ENCODE data around the gene ZNF469.
"Not testable (repeated sequence)": the region's sequence is repeated elsewhere in the genome, so short reads cannot be mapped to it uniquely, and the experiment has no call there.

Gene ZNF469

DNA sequence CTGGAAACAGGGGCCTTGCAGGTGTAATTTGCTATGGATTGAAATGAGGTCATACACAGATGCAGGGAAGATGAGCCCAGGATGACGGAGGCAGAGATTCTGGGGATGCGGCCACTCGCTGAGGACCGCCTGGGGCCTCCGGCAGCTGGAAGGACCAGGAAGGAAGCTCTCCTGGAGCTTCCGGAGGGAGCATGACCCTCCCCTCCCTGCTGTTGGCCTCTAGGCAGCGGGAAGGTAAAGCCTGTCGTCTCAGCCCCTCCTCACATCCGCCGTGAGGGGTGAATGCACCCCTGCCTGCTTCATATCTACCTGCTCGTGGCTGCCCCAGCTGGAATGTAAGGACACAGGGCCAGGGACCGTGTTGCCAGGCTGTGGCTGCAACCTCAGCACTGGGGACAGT is 29.1 kb upstream of the ZNF469 start:
- Histone ChIP-seq H3K9ac (ENCODE audit: low read depth in 1 of 2, low read length in 2 of 2) (no peak overlapping the region), H3K4me3 (ENCODE audit: low read length in 2 of 2) (no peak overlapping the region), H3K36me3 (ENCODE audit: control insufficient read depth in 2 of 2, insufficient read depth in 2 of 2, low read length in 2 of 2) (no peaks in the 10 kb centered on the region), H3K9me3 (ENCODE audit: control insufficient read depth in 2 of 2, low read length in 2 of 2) (no peaks in the 10 kb centered on the region), H3K27ac (ENCODE audit: low read depth in 2 of 2, low read length in 2 of 2) (no peak overlapping the region), H3K27me3 (ENCODE audit: control insufficient read depth in 2 of 2, insufficient read depth in 2 of 2, low read length in 2 of 2) (no peaks in the 10 kb centered on the region), H3K4me1 (ENCODE audit: control insufficient read depth in 2 of 2, insufficient read depth in 2 of 2, low read length in 2 of 2) (no peaks in the 10 kb centered on the region)

DNA sequence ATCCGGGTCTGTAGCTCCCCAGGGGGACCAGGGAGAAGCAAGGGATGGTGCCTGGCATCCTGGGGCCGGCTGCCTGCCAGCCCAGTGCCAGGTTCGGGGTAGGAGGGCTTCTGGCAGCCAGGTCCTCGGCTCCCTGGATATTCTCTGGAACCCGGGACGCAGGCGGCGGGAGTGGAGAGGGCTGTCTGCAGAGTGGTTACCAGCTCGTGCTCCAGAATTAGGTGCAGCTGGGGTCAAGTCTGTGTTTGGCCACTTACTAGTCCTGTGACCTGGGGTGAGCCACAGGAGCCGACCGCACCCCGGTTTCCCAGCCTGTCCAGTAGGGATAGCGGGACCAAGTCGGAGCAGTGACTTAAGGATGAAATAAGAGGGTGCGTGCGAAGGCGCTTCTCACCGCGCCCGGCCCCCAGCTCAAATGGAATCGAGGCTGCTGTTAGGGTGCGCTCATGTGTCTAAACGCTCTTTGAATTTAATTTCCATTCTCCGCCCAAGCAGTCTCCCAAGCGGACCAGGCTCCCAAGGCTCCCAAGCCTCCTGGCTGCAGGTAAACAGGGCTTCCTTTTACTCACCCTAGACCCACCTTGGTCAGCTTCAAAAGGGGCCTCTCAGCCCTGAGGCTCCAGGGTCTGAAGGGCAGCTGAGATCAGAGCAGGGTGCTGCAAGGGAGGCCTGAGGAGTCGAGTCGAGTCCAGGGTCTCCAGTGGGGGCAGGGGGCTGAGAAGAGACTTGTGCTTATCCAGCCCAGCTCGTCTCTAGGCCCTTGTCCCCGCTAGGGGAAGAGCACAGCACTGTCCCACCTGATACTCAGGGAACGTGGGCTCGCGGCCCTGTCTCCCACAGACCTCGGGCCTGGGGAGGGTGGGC is 28.3 kb upstream of the ZNF469 start:
- Histone ChIP-seq H3K9ac (ENCODE audit: low read depth in 1 of 2, low read length in 2 of 2) (no peak overlapping the region), H3K36me3 (ENCODE audit: control insufficient read depth in 2 of 2, insufficient read depth in 2 of 2, low read length in 2 of 2) (no peaks in the 10 kb centered on the region), H3K27me3 (ENCODE audit: control insufficient read depth in 2 of 2, insufficient read depth in 2 of 2, low read length in 2 of 2) (no peaks in the 10 kb centered on the region), H3K4me3 (ENCODE audit: low read length in 2 of 2) (no peak overlapping the region), H3K27ac (ENCODE audit: low read depth in 2 of 2, low read length in 2 of 2) (no peak overlapping the region), H3K4me1 (ENCODE audit: control insufficient read depth in 2 of 2, insufficient read depth in 2 of 2, low read length in 2 of 2) (no peaks in the 10 kb centered on the region), H3K9me3 (ENCODE audit: control insufficient read depth in 2 of 2, low read length in 2 of 2) (no peaks in the 10 kb centered on the region)

GRCh38 chr16:88355093-88355388 is 27.7 kb upstream of the ZNF469 start:
- Histone ChIP-seq H3K4me3 (ENCODE audit: low read length in 2 of 2) (no peak overlapping the region), H3K9ac (ENCODE audit: low read depth in 1 of 2, low read length in 2 of 2) (no peak overlapping the region), H3K9me3 (ENCODE audit: control insufficient read depth in 2 of 2, low read length in 2 of 2) (no peaks in the 10 kb centered on the region), H3K4me1 (ENCODE audit: control insufficient read depth in 2 of 2, insufficient read depth in 2 of 2, low read length in 2 of 2) (no peaks in the 10 kb centered on the region), H3K27me3 (ENCODE audit: control insufficient read depth in 2 of 2, insufficient read depth in 2 of 2, low read length in 2 of 2) (no peaks in the 10 kb centered on the region), H3K36me3 (ENCODE audit: control insufficient read depth in 2 of 2, insufficient read depth in 2 of 2, low read length in 2 of 2) (no peaks in the 10 kb centered on the region), H3K27ac (ENCODE audit: low read depth in 2 of 2, low read length in 2 of 2) (no peak overlapping the region)

GRCh38 chr16:88355389-88356123 is 27.2 kb upstream of the ZNF469 start:
- no peak overlapping the region for H3K4me3 ChIP-seq (ENCODE audit: low read length in 2 of 2)
- no peak overlapping the region for H3K9ac ChIP-seq (ENCODE audit: low read depth in 1 of 2, low read length in 2 of 2)
- H3K4me1 ChIP-seq (ENCODE audit: control insufficient read depth in 2 of 2, insufficient read depth in 2 of 2, low read length in 2 of 2) = no peaks in the 10 kb centered on the region
- no peaks in the 10 kb centered on the region for H3K36me3 ChIP-seq (ENCODE audit: control insufficient read depth in 2 of 2, insufficient read depth in 2 of 2, low read length in 2 of 2)
- H3K9me3 ChIP-seq (ENCODE audit: control insufficient read depth in 2 of 2, low read length in 2 of 2) = no peaks in the 10 kb centered on the region
- no peaks in the 10 kb centered on the region for H3K27me3 ChIP-seq (ENCODE audit: control insufficient read depth in 2 of 2, insufficient read depth in 2 of 2, low read length in 2 of 2)
- H3K27ac ChIP-seq (ENCODE audit: low read depth in 2 of 2, low read length in 2 of 2) = no peak overlapping the region

GRCh38 chr16:88356124-88356726 is 26.5 kb upstream of the ZNF469 start:
- H3K9ac ChIP-seq (ENCODE audit: low read depth in 1 of 2, low read length in 2 of 2) = no peak overlapping the region
- no peak overlapping the region for H3K27ac ChIP-seq (ENCODE audit: low read depth in 2 of 2, low read length in 2 of 2)
- no peaks in the 10 kb centered on the region for H3K36me3 ChIP-seq (ENCODE audit: control insufficient read depth in 2 of 2, insufficient read depth in 2 of 2, low read length in 2 of 2)
- no peaks in the 10 kb centered on the region for H3K4me1 ChIP-seq (ENCODE audit: control insufficient read depth in 2 of 2, insufficient read depth in 2 of 2, low read length in 2 of 2)
- H3K9me3 ChIP-seq (ENCODE audit: control insufficient read depth in 2 of 2, low read length in 2 of 2) = no peaks in the 10 kb centered on the region
- H3K4me3 ChIP-seq (ENCODE audit: low read length in 2 of 2) = no peak overlapping the region
- no peaks in the 10 kb centered on the region for H3K27me3 ChIP-seq (ENCODE audit: control insufficient read depth in 2 of 2, insufficient read depth in 2 of 2, low read length in 2 of 2)

DNA sequence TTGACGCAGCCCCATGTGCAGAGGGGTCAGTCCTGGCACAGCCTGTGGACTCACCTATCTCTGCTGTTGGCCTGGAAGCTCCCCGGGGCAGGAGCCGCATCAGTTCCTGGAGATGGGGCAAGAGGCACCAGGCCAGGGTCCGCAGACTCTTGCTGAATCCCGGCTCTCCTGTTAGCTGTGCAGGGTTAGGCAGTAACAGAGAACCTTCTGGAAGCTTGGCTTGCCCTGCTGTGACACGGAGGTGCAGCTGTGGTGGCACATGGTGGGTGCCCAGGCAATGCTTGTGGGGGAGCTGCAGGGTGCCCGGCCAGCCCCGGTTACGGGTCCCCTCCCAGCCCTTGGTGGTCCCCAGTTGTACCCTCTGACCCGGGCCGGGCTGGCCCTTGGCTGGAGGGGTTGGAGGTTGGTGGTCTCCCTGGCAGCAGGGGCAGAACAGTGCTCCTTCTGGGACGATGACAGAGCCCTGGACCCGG is 26.0 kb upstream of the ZNF469 start:
- Histone ChIP-seq H3K27me3 (ENCODE audit: control insufficient read depth in 2 of 2, insufficient read depth in 2 of 2, low read length in 2 of 2) (no peaks in the 10 kb centered on the region), H3K9me3 (ENCODE audit: control insufficient read depth in 2 of 2, low read length in 2 of 2) (no peaks in the 10 kb centered on the region), H3K4me1 (ENCODE audit: control insufficient read depth in 2 of 2, insufficient read depth in 2 of 2, low read length in 2 of 2) (no peaks in the 10 kb centered on the region), H3K9ac (ENCODE audit: low read depth in 1 of 2, low read length in 2 of 2) (no peak overlapping the region), H3K27ac (ENCODE audit: low read depth in 2 of 2, low read length in 2 of 2) (no peak overlapping the region), H3K4me3 (ENCODE audit: low read length in 2 of 2) (no peak overlapping the region), H3K36me3 (ENCODE audit: control insufficient read depth in 2 of 2, insufficient read depth in 2 of 2, low read length in 2 of 2) (no peaks in the 10 kb centered on the region)

GRCh38 chr16:88357317-88358022 is 25.3 kb upstream of the ZNF469 start:
- Histone ChIP-seq H3K27ac (ENCODE audit: low read depth in 2 of 2, low read length in 2 of 2) (no peak overlapping the region), H3K9me3 (ENCODE audit: control insufficient read depth in 2 of 2, low read length in 2 of 2) (no peaks in the 10 kb centered on the region), H3K36me3 (ENCODE audit: control insufficient read depth in 2 of 2, insufficient read depth in 2 of 2, low read length in 2 of 2) (no peaks in the 10 kb centered on the region), H3K27me3 (ENCODE audit: control insufficient read depth in 2 of 2, insufficient read depth in 2 of 2, low read length in 2 of 2) (no peaks in the 10 kb centered on the region), H3K4me3 (ENCODE audit: low read length in 2 of 2) (no peak overlapping the region), H3K9ac (ENCODE audit: low read depth in 1 of 2, low read length in 2 of 2) (no peak overlapping the region), H3K4me1 (ENCODE audit: control insufficient read depth in 2 of 2, insufficient read depth in 2 of 2, low read length in 2 of 2) (no peaks in the 10 kb centered on the region)

DNA sequence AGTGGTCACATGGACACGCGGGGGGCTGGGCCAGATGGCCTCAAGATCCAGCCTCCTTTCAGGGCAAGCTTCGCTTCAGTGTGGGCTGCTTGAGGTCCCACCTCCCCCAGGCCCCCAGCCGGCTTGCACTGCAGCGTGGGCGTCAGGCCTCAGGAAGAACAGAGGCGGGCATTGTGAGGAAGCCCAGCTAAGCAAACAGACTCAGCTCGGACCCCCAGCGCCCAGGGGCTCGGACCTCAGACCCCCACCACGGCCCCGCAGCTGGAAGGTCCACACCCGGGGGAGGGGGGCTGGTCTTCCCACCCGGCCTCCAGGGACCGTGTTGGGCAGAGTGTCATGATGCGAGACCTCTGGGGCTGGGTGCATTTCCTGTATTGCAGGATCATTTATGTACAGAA is 24.7 kb upstream of the ZNF469 start:
- Histone ChIP-seq H3K4me3 (ENCODE audit: low read length in 2 of 2) (no peak overlapping the region), H3K9me3 (ENCODE audit: control insufficient read depth in 2 of 2, low read length in 2 of 2) (no peaks in the 10 kb centered on the region), H3K27ac (ENCODE audit: low read depth in 2 of 2, low read length in 2 of 2) (no peak overlapping the region), H3K9ac (ENCODE audit: low read depth in 1 of 2, low read length in 2 of 2) (no peak overlapping the region), H3K27me3 (ENCODE audit: control insufficient read depth in 2 of 2, insufficient read depth in 2 of 2, low read length in 2 of 2) (no peaks in the 10 kb centered on the region), H3K36me3 (ENCODE audit: control insufficient read depth in 2 of 2, insufficient read depth in 2 of 2, low read length in 2 of 2) (no peaks in the 10 kb centered on the region), H3K4me1 (ENCODE audit: control insufficient read depth in 2 of 2, insufficient read depth in 2 of 2, low read length in 2 of 2) (no peaks in the 10 kb centered on the region)

DNA sequence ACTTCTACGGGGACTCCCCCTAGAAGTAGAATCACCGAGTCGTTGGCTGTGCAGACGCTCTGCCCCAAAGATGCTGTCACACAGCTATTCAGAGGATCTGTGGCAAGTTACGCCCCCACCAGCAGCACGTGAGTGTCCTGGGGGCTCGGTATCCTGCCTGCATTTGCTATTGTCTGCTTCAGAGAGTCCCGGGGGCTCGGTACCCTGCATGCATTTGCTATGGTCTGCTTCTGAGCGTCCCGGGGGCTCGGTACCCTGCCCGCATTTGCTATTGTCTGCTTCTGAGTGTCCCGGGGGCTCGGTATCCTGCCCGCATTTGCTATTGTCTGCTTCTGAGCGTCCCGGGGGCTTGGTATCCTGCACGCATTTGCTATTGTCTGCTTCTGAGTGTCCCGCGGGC is 23.8 kb upstream of the ZNF469 start:
- Histone ChIP-seq H3K4me1 (ENCODE audit: control insufficient read depth in 2 of 2, insufficient read depth in 2 of 2, low read length in 2 of 2) (no peaks in the 10 kb centered on the region), H3K9ac (ENCODE audit: low read depth in 1 of 2, low read length in 2 of 2) (no peak overlapping the region), H3K9me3 (ENCODE audit: control insufficient read depth in 2 of 2, low read length in 2 of 2) (no peaks in the 10 kb centered on the region), H3K36me3 (ENCODE audit: control insufficient read depth in 2 of 2, insufficient read depth in 2 of 2, low read length in 2 of 2) (no peaks in the 10 kb centered on the region), H3K27ac (ENCODE audit: low read depth in 2 of 2, low read length in 2 of 2) (no peak overlapping the region), H3K27me3 (ENCODE audit: control insufficient read depth in 2 of 2, insufficient read depth in 2 of 2, low read length in 2 of 2) (no peaks in the 10 kb centered on the region), H3K4me3 (ENCODE audit: low read length in 2 of 2) (no peak overlapping the region)

DNA sequence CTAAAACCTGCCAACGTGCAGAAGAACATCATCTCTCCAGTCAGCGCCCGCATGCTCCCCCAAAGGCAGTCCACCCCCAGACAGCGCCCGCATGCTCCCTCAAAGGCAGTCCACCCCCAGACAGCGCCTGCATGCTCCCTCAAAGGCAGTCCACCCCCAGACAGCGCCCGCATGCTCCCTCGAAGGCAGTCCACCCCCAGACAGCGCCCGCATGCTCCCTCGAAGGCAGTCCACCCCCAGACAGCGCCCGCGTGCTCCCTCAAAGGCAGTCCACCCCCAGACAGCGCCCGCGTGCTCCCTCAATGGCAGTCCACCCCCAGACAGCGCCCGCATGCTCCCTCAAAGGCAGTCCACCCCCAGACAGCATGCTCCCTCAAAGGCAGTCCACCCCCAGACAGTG is 22.4 kb upstream of the ZNF469 start:
- not testable (repeated sequence) for H3K27me3 ChIP-seq (ENCODE audit: control insufficient read depth in 2 of 2, insufficient read depth in 2 of 2, low read length in 2 of 2); H3K9me3 ChIP-seq (ENCODE audit: control insufficient read depth in 2 of 2, low read length in 2 of 2); H3K4me3 ChIP-seq (ENCODE audit: low read length in 2 of 2); H3K9ac ChIP-seq (ENCODE audit: low read depth in 1 of 2, low read length in 2 of 2); H3K36me3 ChIP-seq (ENCODE audit: control insufficient read depth in 2 of 2, insufficient read depth in 2 of 2, low read length in 2 of 2); H3K4me1 ChIP-seq (ENCODE audit: control insufficient read depth in 2 of 2, insufficient read depth in 2 of 2, low read length in 2 of 2); H3K27ac ChIP-seq (ENCODE audit: low read depth in 2 of 2, low read length in 2 of 2)
